HFF-Myc (cell line): ENCODE data around the gene DOCK9.

Experiments
- DNase-seq: peaks from one replicate; pipeline ENCODE4 v3.0.0-alpha.2; 2011; ENCODE audit warnings: low read depth; ENCODE audit errors: extremely low read depth
- H3K4me3 ChIP-seq: replicated peaks from 2 replicates; pipeline ENCODE4 v1.5.1; 2011; ENCODE audit warnings: low read depth, mild to moderate bottlenecking, control low read depth, low read length
- TF ChIP-seq, protein P1 (sequence below): IDR thresholded peaks from 2 replicates; pipeline ENCODE4 v1.5.1; 2012; ENCODE audit warnings: mild to moderate bottlenecking, low read depth, low read length, control low read depth; ENCODE audit errors: missing control alignments

The DOCK9 gene

GRCh38 chr13:98954313-98954712 is 23.6 kb downstream of the DOCK9 start:
- TF ChIP-seq, protein P1, sequence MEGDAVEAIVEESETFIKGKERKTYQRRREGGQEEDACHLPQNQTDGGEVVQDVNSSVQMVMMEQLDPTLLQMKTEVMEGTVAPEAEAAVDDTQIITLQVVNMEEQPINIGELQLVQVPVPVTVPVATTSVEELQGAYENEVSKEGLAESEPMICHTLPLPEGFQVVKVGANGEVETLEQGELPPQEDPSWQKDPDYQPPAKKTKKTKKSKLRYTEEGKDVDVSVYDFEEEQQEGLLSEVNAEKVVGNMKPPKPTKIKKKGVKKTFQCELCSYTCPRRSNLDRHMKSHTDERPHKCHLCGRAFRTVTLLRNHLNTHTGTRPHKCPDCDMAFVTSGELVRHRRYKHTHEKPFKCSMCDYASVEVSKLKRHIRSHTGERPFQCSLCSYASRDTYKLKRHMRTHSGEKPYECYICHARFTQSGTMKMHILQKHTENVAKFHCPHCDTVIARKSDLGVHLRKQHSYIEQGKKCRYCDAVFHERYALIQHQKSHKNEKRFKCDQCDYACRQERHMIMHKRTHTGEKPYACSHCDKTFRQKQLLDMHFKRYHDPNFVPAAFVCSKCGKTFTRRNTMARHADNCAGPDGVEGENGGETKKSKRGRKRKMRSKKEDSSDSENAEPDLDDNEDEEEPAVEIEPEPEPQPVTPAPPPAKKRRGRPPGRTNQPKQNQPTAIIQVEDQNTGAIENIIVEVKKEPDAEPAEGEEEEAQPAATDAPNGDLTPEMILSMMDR: no peak
- no peak for DNase-seq

GRCh38 chr13:98951266-98951665 is 26.6 kb downstream of the DOCK9 start:
- no peak for DNase-seq
- TF ChIP-seq, protein P1: no peak
- no peak overlapping the region for H3K4me3 ChIP-seq

More at GRCh38 chr13:98954313-98954712, 23.6 kb downstream of the DOCK9 start:
- H3K4me3 ChIP-seq: no peak overlapping the region

DNA sequence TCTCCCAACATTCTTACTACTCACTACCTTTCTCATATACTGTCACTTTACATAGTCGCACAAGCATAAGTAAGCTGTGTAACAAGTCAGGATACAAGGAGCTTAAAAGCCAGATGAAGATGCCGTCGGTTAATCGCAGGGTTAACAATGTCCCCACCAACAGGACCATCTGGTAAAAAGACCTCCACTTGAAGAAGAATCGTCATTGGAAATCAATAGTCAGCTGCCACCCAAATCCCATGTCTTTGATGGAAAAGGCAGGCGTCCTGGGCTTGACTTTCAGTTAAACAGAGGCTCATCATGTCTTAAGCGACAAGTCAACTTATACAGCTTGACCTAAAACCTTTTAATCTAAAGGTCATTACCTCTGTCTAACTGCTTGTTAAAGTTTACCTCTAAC is 27.2 kb downstream of the DOCK9 start:
- no peak for DNase-seq
- no peak overlapping the region for H3K4me3 ChIP-seq
- TF ChIP-seq, protein P1: no peak

- DNase-seq: no peak
- TF ChIP-seq, protein P1: no peak
- H3K4me3 ChIP-seq: no peak overlapping the region
Measured at GRCh38 chr13:98947925-98948324, 29.9 kb downstream of the DOCK9 start.

- TF ChIP-seq, protein P1: no peak
- H3K4me3 ChIP-seq: no peak overlapping the region
- DNase-seq: no peak
Measured at GRCh38 chr13:98945863-98946605, 31.8 kb downstream of the DOCK9 start.

DNA sequence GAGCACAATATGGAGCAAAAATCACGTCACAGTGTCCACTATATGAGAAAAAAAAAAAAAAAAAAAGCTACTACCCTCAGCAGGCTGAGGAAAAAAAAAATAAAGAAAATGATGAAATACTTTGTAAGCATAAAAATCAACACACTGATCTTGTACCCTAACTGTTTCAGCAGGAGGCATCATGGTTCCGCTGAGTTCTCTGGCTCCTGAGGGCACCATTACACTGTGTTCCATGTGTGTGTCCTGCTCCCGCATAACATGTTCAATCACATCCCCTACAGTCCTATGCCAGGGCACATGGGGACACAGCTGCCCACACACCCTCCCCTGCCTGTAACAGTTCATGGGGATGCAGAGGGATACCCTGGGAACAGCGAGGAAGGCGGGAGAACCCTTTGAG is 33.5 kb downstream of the DOCK9 start:
- TF ChIP-seq, protein P1: no peak
- no peak for DNase-seq
- no peak overlapping the region for H3K4me3 ChIP-seq

GRCh38 chr13:98942997-98943396 is 34.9 kb downstream of the DOCK9 start:
- peak; percentile 9 for DNase-seq
- no peak overlapping the region for H3K4me3 ChIP-seq
- TF ChIP-seq, protein P1: no peak
